Astrocyte of the spinal cord (primary cell): ENCODE measurements around the gene ULK4.
"Not testable (repeated sequence)": the region's sequence is repeated elsewhere in the genome, so short reads cannot be mapped to it uniquely, and the experiment has no call there.

Experiments
- DNase-seq: peaks from one replicate; pipeline ENCODE4 v3.0.0; 2011; ENCODE audit warnings: low read depth, low spot score
- H3K4me3 ChIP-seq: 2 replicates; pipeline ENCODE4 v1.5.1; 2011; ENCODE audit warnings: low read depth, mild to moderate bottlenecking, low read length, moderate library complexity
- CTCF ChIP-seq: IDR thresholded peaks from 2 replicates; pipeline ENCODE4 v1.5.1; 2012; ENCODE audit warnings: low read depth, mild to moderate bottlenecking, low read length, inconsistent platforms
- in situ Hi-C: cut with HindIII; loops from 2 replicates; pipeline ENCODE4 v1.10.0; 2017; ENCODE audit warnings: low sequenced_read_pairs

The ULK4 gene

GRCh38 chr3:41650406-41650805 lies 311.5 kb downstream of the ULK4 start:
- no peak for TF ChIP-seq CTCF
- in situ Hi-C loops = no loop called here
- no peak for DNase-seq
- H3K4me3 ChIP-seq = no peak overlapping the region

- no peak for TF ChIP-seq CTCF
- in situ Hi-C loops = no loop called here
- DNase-seq = no peak
- no peak overlapping the region for H3K4me3 ChIP-seq
Measured at GRCh38 chr3:41649129-41649739, 312.7 kb downstream of the ULK4 start.

GRCh38 chr3:41647730-41648129 lies 314.2 kb downstream of the ULK4 start:
- H3K4me3 ChIP-seq, DNase-seq, in situ Hi-C loops: not testable (repeated sequence)

GRCh38 chr3:41640076-41640475 lies 321.8 kb downstream of the ULK4 start:
- no peak for DNase-seq
- no peak overlapping the region for H3K4me3 ChIP-seq
- in situ Hi-C loops = no loop called here
- TF ChIP-seq CTCF = no peak

- in situ Hi-C loops = no loop called here
- no peak for TF ChIP-seq CTCF
- DNase-seq = no peak
- H3K4me3 ChIP-seq = no peak overlapping the region
Measured at GRCh38 chr3:41638381-41638780, 323.5 kb downstream of the ULK4 start.

GRCh38 chr3:41632700-41633099 lies 329.2 kb downstream of the ULK4 start:
- in situ Hi-C loops = no loop called here
- no peak overlapping the region for H3K4me3 ChIP-seq
- no peak for DNase-seq
- no peak for TF ChIP-seq CTCF

- no peak for TF ChIP-seq CTCF
- no peak for DNase-seq
- no peak overlapping the region for H3K4me3 ChIP-seq
- in situ Hi-C loops = no loop called here
Measured at GRCh38 chr3:41630708-41631107, 331.2 kb downstream of the ULK4 start.
